HepG2 (cell line): Measurements from ENCODE around the gene LAMTOR1. TPM values are rescaled to one million over a fixed set of nuclear protein-coding genes. Genes with fewer than 3 reads are reported as not detected.

ENCODE experiments used
- ATAC-seq: fragments of 200-7000 bp; cut with Tn5 transposase; 3 replicates; pipeline ENCODE4 v1.9.1; 2020; ENCODE audit warnings: mild to moderate bottlenecking, moderate library complexity
- BruUV-seq: library from RNA; stranded (reverse); fragments of 400-500 nt; replicated peaks from 2 replicates; lab custom pipeline; 2021; lab: Mats Ljungman, UMichigan
- CTCF ChIA-PET: fragments of 300-600 bp; formaldehyde crosslinking; extraction: SDS; loops from one replicate; lab custom pipeline; 2021; ENCODE audit warnings: low total read pairs, inconsistent platforms, low intra/inter-chr PET ratio; lab: Yijun Ruan, JAX
- POLR2A ChIA-PET: fragments of 350-600 bp; sonication (Branson Sonifier 250); formaldehyde crosslinking; loops from one replicate; lab custom pipeline; 2020; ENCODE audit warnings: antibody characterized with exemption, inconsistent platforms; lab: Yijun Ruan, JAX
- DNase-seq: peaks from one replicate; pipeline ENCODE4 v3.0.0-alpha.2; 2015; ENCODE audit warnings: low spot score
- FAIRE-seq: peaks from 3 replicates; lab custom pipeline; 2011; peaks lifted over from hg19 to GRCh38; lab: Jason Lieb, UNC
- H2AFZ ChIP-seq: one replicate; pipeline ENCODE4 v1.6.1; 2011; ENCODE audit warnings: low read length, inconsistent platforms
- H3K27ac ChIP-seq: fragments of 300-600 bp; 3 replicates; pipeline ENCODE4 v1.8.0; 2011; ENCODE audit warnings: mixed run types, mild to moderate bottlenecking, mixed read lengths, low read length, inconsistent platforms; ENCODE audit not compliant: insufficient read depth; ENCODE audit errors: extremely low read length
- H3K27me3 ChIP-seq, 2 experiments: fragments of 200-600 bp in 1 of 2; 2 replicates in 1 of 2; 3 replicates in 1 of 2; pipeline versions ENCODE4 v1.6.0 to v1.8.0; 2011; ENCODE audit warnings: low read length in 2 of 2, mild to moderate bottlenecking in 2 of 2, moderate library complexity in 2 of 2, inconsistent platforms in 1 of 2; ENCODE audit not compliant: insufficient read depth in 2 of 2, control insufficient read depth in 1 of 2
- H3K36me3 ChIP-seq, 2 experiments: fragments of 200-600 bp in 1 of 2; replicated peaks in 1 of 2; 2 replicates in 1 of 2; 3 replicates in 1 of 2; pipeline versions ENCODE4 v1.5.1 to v1.8.0; 2011; ENCODE audit warnings: low read length in 2 of 2, inconsistent platforms in 1 of 2; ENCODE audit not compliant: insufficient read depth in 2 of 2, control insufficient read depth in 1 of 2
- H3K4me1 ChIP-seq: 2 replicates; pipeline ENCODE4 v1.5.1; 2012; ENCODE audit warnings: low read length, inconsistent platforms; ENCODE audit not compliant: insufficient read depth
- H3K4me2 ChIP-seq: 2 replicates; pipeline ENCODE4 v1.6.0; 2011; ENCODE audit warnings: low read depth, low read length, inconsistent platforms
- H3K4me3 ChIP-seq, 3 experiments: fragments of 200-600 bp in 1 of 3; sonication (generic), shearing (Covaris generic) in 1 of 3; replicated peaks in 1 of 3; 2 replicates each; pipeline ENCODE4 v1.5.1; 2011 to 2016; ENCODE audit warnings: low read length in 3 of 3, inconsistent platforms in 2 of 3, low read depth in 2 of 3, mild to moderate bottlenecking in 2 of 3, control low read depth in 1 of 3, mixed read lengths in 1 of 3; ENCODE audit not compliant: insufficient read depth in 1 of 3
- H3K79me2 ChIP-seq: one replicate; pipeline ENCODE4 v1.6.1; 2011; ENCODE audit warnings: low read length, inconsistent platforms; ENCODE audit not compliant: insufficient read depth
- H3K9ac ChIP-seq: 2 replicates; pipeline ENCODE4 v1.6.0; 2011; ENCODE audit warnings: mild to moderate bottlenecking, low read depth, low read length, inconsistent platforms; ENCODE audit not compliant: insufficient read depth
- H3K9me3 ChIP-seq: 2 replicates; pipeline ENCODE4 v1.5.1; 2012; ENCODE audit warnings: mild to moderate bottlenecking, low read length
- H4K20me1 ChIP-seq: 2 replicates; pipeline ENCODE4 v1.6.0; 2011; ENCODE audit warnings: inconsistent platforms, mild to moderate bottlenecking, low read length, moderate library complexity; ENCODE audit not compliant: insufficient read depth
- ELK4 ChIP-seq: sonication (generic); formaldehyde crosslinking; IDR thresholded peaks from 2 replicates; pipeline ENCODE4 v1.9.0; 2021; ENCODE audit warnings: missing genetic modification reagents, borderline replicate concordance
- FOXO4 ChIP-seq: sonication (generic); formaldehyde crosslinking; conservative IDR thresholded peaks from 2 replicates; pipeline ENCODE4 v1.8.1; 2023; ENCODE audit warnings: missing genetic modification reagents
- GRHL1 ChIP-seq: sonication (generic); formaldehyde crosslinking; conservative IDR thresholded peaks from 2 replicates; pipeline ENCODE4 v1.8.0; 2022; ENCODE audit warnings: missing genetic modification reagents
- MAFF ChIP-seq: IDR thresholded peaks from 2 replicates; pipeline ENCODE4 v1.6.1; 2011; ENCODE audit warnings: low read depth, low read length, improper control_type of control experiment
- MAFK ChIP-seq, 2 experiments: IDR thresholded peaks in 1 of 2; conservative IDR thresholded peaks in 1 of 2; 2 replicates each; pipeline ENCODE4 v1.6.1; 2011; ENCODE audit warnings: improper control_type of control experiment in 2 of 2, low read length in 2 of 2
- MXD4 ChIP-seq: IDR thresholded peaks from 2 replicates; pipeline ENCODE4 v1.6.1; 2016; ENCODE audit warnings: mild to moderate bottlenecking, missing biosample characterization, missing genetic modification reagents
- NR2F1 ChIP-seq, 2 experiments: fragments of 450-650 bp in 1 of 2; formaldehyde crosslinking in 1 of 2; IDR thresholded peaks; 2 replicates each; pipeline versions ENCODE4 v1.5.0 to v1.6.1; 2016 to 2020; ENCODE audit warnings: mild to moderate bottlenecking in 1 of 2, missing compliant biosample characterization in 1 of 2, missing genetic modification reagents in 1 of 2, moderate library complexity in 1 of 2
- SOX6 ChIP-seq, 2 experiments: fragments of 450-650 bp in 1 of 2; sonication (generic) in 1 of 2; formaldehyde crosslinking in 1 of 2; IDR thresholded peaks; 2 replicates each; pipeline versions ENCODE4 v1.4.0 to v1.6.1; 2017 to 2020; ENCODE audit warnings: antibody characterized with exemption in 1 of 2, mild to moderate bottlenecking in 1 of 2, missing genetic modification reagents in 1 of 2
- ZBTB26 ChIP-seq: IDR thresholded peaks from 2 replicates; pipeline ENCODE4 v1.6.1; 2016; ENCODE audit warnings: missing compliant biosample characterization, missing genetic modification reagents, borderline replicate concordance
- ZNF256 ChIP-seq: sonication (generic); formaldehyde crosslinking; conservative IDR thresholded peaks from 2 replicates; pipeline ENCODE4 v1.4.0; 2020; ENCODE audit warnings: missing genetic modification reagents
- ZNF326 ChIP-seq: sonication (generic); formaldehyde crosslinking; IDR thresholded peaks from 2 replicates; pipeline ENCODE4 v1.4.0; 2020; ENCODE audit warnings: missing genetic modification reagents, borderline replicate concordance
- ZNF343 ChIP-seq: sonication (generic); formaldehyde crosslinking; IDR thresholded peaks from 2 replicates; pipeline ENCODE4 v1.4.0; 2020; ENCODE audit warnings: mild to moderate bottlenecking, missing genetic modification reagents
- ZNF570 ChIP-seq: sonication (generic); formaldehyde crosslinking; IDR thresholded peaks from 2 replicates; pipeline ENCODE4 v1.4.0; 2020; ENCODE audit warnings: mild to moderate bottlenecking, missing genetic modification reagents, borderline replicate concordance
- ZSCAN21 ChIP-seq: sonication (generic); formaldehyde crosslinking; IDR thresholded peaks from 2 replicates; pipeline ENCODE4 v1.8.0; 2022; ENCODE audit warnings: mild to moderate bottlenecking, missing genetic modification reagents, moderate library complexity, borderline replicate concordance
- WGBS: methylation state at CpG from one replicate; pipeline ENCODE4 v1.1.6; 2017; ENCODE audit warnings: low lambda C conversion rate; 5-methylcytosine and 5-hydroxymethylcytosine counted together
- in situ Hi-C: cut with HindIII; loops from 2 replicates; pipeline ENCODE4 v1.10.0; 2017; ENCODE audit warnings: low pct_unique_long_range_greater_than_20kb; ENCODE audit not compliant: extremely low pct_ligation_motif_present
- intact Hi-C: fragments of 100-400 bp; cut with micrococcal nuclease; formaldehyde crosslinking; loops from one replicate; pipeline ENCODE4 v1.10.0; 2022; ENCODE audit not compliant: unreplicated experiment
- polyA plus RNA-seq, 8 experiments: library from polyadenylated mRNA; depleted of rRNA in 3 of 8; stranded (reverse) in 7 of 8; unstranded in 1 of 8; fragments of >200 nt; fragmentation: Illumina TruSeq in 4 of 8; extraction: Trizol in 4 of 8; gene quantifications; 2 replicates each; pipeline versions ENCODE4 v1.2.1 to v1.2.3, GENCODE V29; 2011 to 2016; ENCODE audit warnings: low read depth in 4 of 8, missing spikeins in 1 of 8, mixed read lengths in 1 of 8; ENCODE audit not compliant: insufficient read depth in 1 of 8
- total RNA-seq, 5 experiments: library from RNA; depleted of rRNA; stranded (reverse); fragments of >200 nt; fragmentation: Illumina TruSeq; extraction: Trizol; gene quantifications; 2 replicates each; pipeline ENCODE4 v1.2.3, GENCODE V29; 2016; ENCODE audit warnings: low read depth in 1 of 5

The LAMTOR1 gene
- total and polyA plus RNA-seq, 2 of the 13 experiments (the other 11 are each of a cell fraction or from before 2014, with no cell fraction given) = 60.4 to 66.0 TPM

- TF ChIP-seq ELK4 (CRISPR knock-in tag) (no peak), MAFK (conservative IDR thresholded peaks at IDR 0.05 in 1 of 2, IDR thresholded peaks at IDR 0.05 in 1 of 2; ENCODE audit: low read length in 2 of 2) (no peak)
Measured at GRCh38 chr11:72088076-72088808, 14.9 kb downstream of the LAMTOR1 start (continued).

GRCh38 chr11:72085621-72086351 is 17.3 kb downstream of the LAMTOR1 start:
- in situ Hi-C loops = no loop called here
- FAIRE-seq (no peak), ATAC-seq (no peak), DNase-seq (no peak)
- H3K4me1 ChIP-seq = peaks cover 20% of the 10 kb centered on the region
- intact Hi-C loops = no loop called here
- H3K9me3 ChIP-seq = no peaks in the 10 kb centered on the region
- H3K4me3 ChIP-seq = no peak overlapping the region
- CTCF ChIA-PET = no interaction called here
- no peaks in the 10 kb centered on the region for H3K27me3 ChIP-seq
- H4K20me1 ChIP-seq = no peaks in the 10 kb centered on the region
- BruUV-seq = no TSS peak
- WGBS = 97% methylated on average over 2 of the region's 3 CpGs
- H3K9ac ChIP-seq = no peak overlapping the region
- H3K27ac ChIP-seq = no peak overlapping the region
- H3K4me2 ChIP-seq = no peak overlapping the region
- H2AFZ ChIP-seq = no peak overlapping the region
- POLR2A ChIA-PET = interaction anchor here (1.1 to 1.3 kb wide), 2 partner anchors 9 to 45 kb away, joined by 3 to 6 read pairs; no protein-coding TSS in a partner anchor
- peaks cover 2 to 6% of the 10 kb centered on the region in 2 experiments; a peak in 2 of 5 replicates for H3K36me3 ChIP-seq
- H3K79me2 ChIP-seq = no peaks in the 10 kb centered on the region
- no peak for TF ChIP-seq SOX6 (IDR thresholded peaks at IDR 0.05)
- no peak for TF ChIP-seq SOX6 (CRISPR knock-in tag; IDR thresholded peaks at IDR 0.05)
- TF ChIP-seq ZNF326 (CRISPR knock-in tag) = no peak
- TF ChIP-seq ZNF256 (CRISPR knock-in tag) = no peak
- no peak for TF ChIP-seq FOXO4 (CRISPR knock-in tag)
- no peak for TF ChIP-seq MXD4 (CRISPR knock-in tag)
- no peak for TF ChIP-seq ZBTB26 (CRISPR knock-in tag)
- TF ChIP-seq ZSCAN21 (CRISPR knock-in tag) = no peak
- TF ChIP-seq GRHL1 (CRISPR knock-in tag) = no peak
- TF ChIP-seq ZNF570 (CRISPR knock-in tag) = no peak
- TF ChIP-seq MAFF = no peak
- TF ChIP-seq ZNF343 (CRISPR knock-in tag) = no peak
- no peak for TF ChIP-seq NR2F1 (CRISPR knock-in tag; IDR thresholded peaks at IDR 0.05)
